Measurements from ENCODE around the gene NUBP1. TPM values are rescaled to one million over a fixed set of nuclear protein-coding genes. Genes with fewer than 3 reads are reported as not detected.

NUBP1 gene
- total RNA-seq, 1 donor: 19.5 TPM

- Histone ChIP-seq H4K20me1 (ENCODE audit: insufficient read depth, low read length) (no peaks in the 10 kb centered on the region), H3K27ac (ENCODE audit: low read depth, low read length) (no peak overlapping the region), H2AFZ (ENCODE audit: low read length) (no peak overlapping the region), H3K9me3 (ENCODE audit: low read depth, low read length) (no peaks in the 10 kb centered on the region), H3K4me3 (ENCODE audit: insufficient read depth, low read length) (no peak overlapping the region), H3K4me1 (ENCODE audit: insufficient read depth, low read length) (no peaks in the 10 kb centered on the region), H3K36me3 (ENCODE audit: insufficient read depth, low read length) (no peaks in the 10 kb centered on the region), H3K79me2 (ENCODE audit: insufficient read depth, low read length) (no peaks in the 10 kb centered on the region), H3K27me3 (ENCODE audit: insufficient read depth, low read length) (no peaks in the 10 kb centered on the region), H3K4me2 (ENCODE audit: insufficient read depth, low read length) (no peak overlapping the region)
- TF ChIP-seq, protein P1, sequence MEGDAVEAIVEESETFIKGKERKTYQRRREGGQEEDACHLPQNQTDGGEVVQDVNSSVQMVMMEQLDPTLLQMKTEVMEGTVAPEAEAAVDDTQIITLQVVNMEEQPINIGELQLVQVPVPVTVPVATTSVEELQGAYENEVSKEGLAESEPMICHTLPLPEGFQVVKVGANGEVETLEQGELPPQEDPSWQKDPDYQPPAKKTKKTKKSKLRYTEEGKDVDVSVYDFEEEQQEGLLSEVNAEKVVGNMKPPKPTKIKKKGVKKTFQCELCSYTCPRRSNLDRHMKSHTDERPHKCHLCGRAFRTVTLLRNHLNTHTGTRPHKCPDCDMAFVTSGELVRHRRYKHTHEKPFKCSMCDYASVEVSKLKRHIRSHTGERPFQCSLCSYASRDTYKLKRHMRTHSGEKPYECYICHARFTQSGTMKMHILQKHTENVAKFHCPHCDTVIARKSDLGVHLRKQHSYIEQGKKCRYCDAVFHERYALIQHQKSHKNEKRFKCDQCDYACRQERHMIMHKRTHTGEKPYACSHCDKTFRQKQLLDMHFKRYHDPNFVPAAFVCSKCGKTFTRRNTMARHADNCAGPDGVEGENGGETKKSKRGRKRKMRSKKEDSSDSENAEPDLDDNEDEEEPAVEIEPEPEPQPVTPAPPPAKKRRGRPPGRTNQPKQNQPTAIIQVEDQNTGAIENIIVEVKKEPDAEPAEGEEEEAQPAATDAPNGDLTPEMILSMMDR (IDR thresholded peaks at IDR 0.05; ENCODE audit: extremely low read depth, low read depth, low read length): no peak
- DNase-seq (ENCODE audit: insufficient read length, low spot score, missing footprints): no peak
Observed at GRCh38 chr16:10699756-10700155, 43.9 kb upstream of the NUBP1 start.

GRCh38 chr16:10708969-10709368 is 34.7 kb upstream of the NUBP1 start:
- Histone ChIP-seq H3K4me1 (ENCODE audit: insufficient read depth, low read length) (no peaks in the 10 kb centered on the region), H3K27me3 (ENCODE audit: insufficient read depth, low read length) (no peaks in the 10 kb centered on the region), H3K36me3 (ENCODE audit: insufficient read depth, low read length) (no peaks in the 10 kb centered on the region), H3K4me2 (ENCODE audit: insufficient read depth, low read length) (no peak overlapping the region), H3K4me3 (ENCODE audit: insufficient read depth, low read length) (no peak overlapping the region), H3K27ac (ENCODE audit: low read depth, low read length) (no peak overlapping the region), H4K20me1 (ENCODE audit: insufficient read depth, low read length) (no peaks in the 10 kb centered on the region), H2AFZ (ENCODE audit: low read length) (no peak overlapping the region), H3K9me3 (ENCODE audit: low read depth, low read length) (no peaks in the 10 kb centered on the region), H3K79me2 (ENCODE audit: insufficient read depth, low read length) (no peaks in the 10 kb centered on the region)
- TF ChIP-seq, protein P1 (IDR thresholded peaks at IDR 0.05; ENCODE audit: extremely low read depth, low read depth, low read length): no peak
- peak; percentile 30 for DNase-seq (ENCODE audit: insufficient read length, low spot score, missing footprints)

GRCh38 chr16:10728003-10728887 is 15.4 kb upstream of the NUBP1 start:
- Histone ChIP-seq H3K27ac (ENCODE audit: low read depth, low read length) (no peak overlapping the region), H2AFZ (ENCODE audit: low read length) (no peak overlapping the region), H3K4me3 (ENCODE audit: insufficient read depth, low read length) (no peak overlapping the region), H3K79me2 (ENCODE audit: insufficient read depth, low read length) (no peaks in the 10 kb centered on the region), H3K36me3 (ENCODE audit: insufficient read depth, low read length) (no peaks in the 10 kb centered on the region), H3K4me1 (ENCODE audit: insufficient read depth, low read length) (peaks cover 5% of the 10 kb centered on the region), H4K20me1 (ENCODE audit: insufficient read depth, low read length) (no peaks in the 10 kb centered on the region), H3K9me3 (ENCODE audit: low read depth, low read length) (no peaks in the 10 kb centered on the region), H3K4me2 (ENCODE audit: insufficient read depth, low read length) (no peak overlapping the region), H3K27me3 (ENCODE audit: insufficient read depth, low read length) (no peaks in the 10 kb centered on the region)
- TF ChIP-seq, protein P1 (IDR thresholded peaks at IDR 0.05; ENCODE audit: extremely low read depth, low read depth, low read length): no peak
- DNase-seq (ENCODE audit: insufficient read length, low spot score, missing footprints): no peak
